Keratinocyte (primary cell): ENCODE results near the gene SAG. TPM values are rescaled to one million over a fixed set of nuclear protein-coding genes. Genes with fewer than 3 reads are reported as not detected.

Experiments
- DNase-seq: peaks from one replicate; pipeline ENCODE4 v3.0.0-alpha.2; 2011; ENCODE audit warnings: low read depth, missing footprints, low spot score
- FAIRE-seq: peaks from 2 replicates; lab custom pipeline; 2011; peaks lifted over from hg19 to GRCh38; lab: Jason Lieb, UNC
- H2AFZ ChIP-seq: 2 replicates; pipeline ENCODE4 v1.6.0; 2012; ENCODE audit warnings: low read length, control low read depth, inconsistent platforms; ENCODE audit not compliant: control insufficient read depth
- H3K27ac ChIP-seq: 2 replicates; pipeline ENCODE4 v1.5.1; 2011; ENCODE audit warnings: low read length; ENCODE audit not compliant: control insufficient read depth, insufficient read depth
- H3K27me3 ChIP-seq: 3 replicates; pipeline ENCODE4 v1.6.0; 2011; ENCODE audit warnings: low read length; ENCODE audit not compliant: control insufficient read depth, insufficient read depth; ENCODE audit errors: extremely low read depth
- H3K36me3 ChIP-seq, 2 experiments: 2 replicates in 1 of 2; 3 replicates in 1 of 2; pipeline ENCODE4 v1.5.1; 2011; ENCODE audit warnings: low read length in 2 of 2, mild to moderate bottlenecking in 1 of 2; ENCODE audit not compliant: control insufficient read depth in 2 of 2, insufficient read depth in 2 of 2; ENCODE audit errors: extremely low read depth in 1 of 2
- H3K4me1 ChIP-seq: 3 replicates; pipeline ENCODE4 v1.5.1; 2011; ENCODE audit warnings: low read length; ENCODE audit not compliant: control insufficient read depth, insufficient read depth; ENCODE audit errors: extremely low read depth
- H3K4me2 ChIP-seq: 3 replicates; pipeline ENCODE4 v1.6.0; 2011; ENCODE audit warnings: low read depth, low read length; ENCODE audit not compliant: control insufficient read depth, insufficient read depth; ENCODE audit errors: extremely low read depth
- H3K4me3 ChIP-seq, 3 experiments: fragments of 200-600 bp in 1 of 3; sonication (generic) in 1 of 3; 2 replicates in 2 of 3; 3 replicates in 1 of 3; pipeline ENCODE4 v1.5.1; 2011 to 2016; ENCODE audit warnings: low read length in 3 of 3, mild to moderate bottlenecking in 3 of 3, control low read depth in 2 of 3, inconsistent platforms in 1 of 3, low read depth in 1 of 3, mixed read lengths in 1 of 3, mixed run types in 1 of 3, moderate library complexity in 1 of 3; ENCODE audit not compliant: control insufficient read depth in 2 of 3, insufficient read depth in 2 of 3; ENCODE audit errors: extremely low read depth in 1 of 3
- H3K79me2 ChIP-seq: 2 replicates; pipeline ENCODE4 v1.6.0; 2012; ENCODE audit warnings: low read length; ENCODE audit not compliant: control insufficient read depth, insufficient read depth
- H3K9ac ChIP-seq: 3 replicates; pipeline ENCODE4 v1.6.0; 2011; ENCODE audit warnings: low read length; ENCODE audit not compliant: control insufficient read depth, insufficient read depth; ENCODE audit errors: extremely low read depth
- H3K9me1 ChIP-seq: 3 replicates; pipeline ENCODE4 v1.6.0; 2011; ENCODE audit warnings: low read length; ENCODE audit not compliant: control insufficient read depth, insufficient read depth; ENCODE audit errors: extremely low read depth
- H3K9me3 ChIP-seq: 2 replicates; pipeline ENCODE4 v1.5.1; 2012; ENCODE audit warnings: low read depth, low read length; ENCODE audit not compliant: control insufficient read depth
- H4K20me1 ChIP-seq: 3 replicates; pipeline ENCODE4 v1.6.0; 2011; ENCODE audit warnings: low read length; ENCODE audit not compliant: control insufficient read depth, insufficient read depth; ENCODE audit errors: extremely low read depth
- CTCF ChIP-seq, 3 experiments: IDR thresholded peaks in 1 of 3; conservative IDR thresholded peaks in 1 of 3; optimal IDR thresholded peaks in 1 of 3; 2 replicates in 2 of 3; 3 replicates in 1 of 3; pipeline versions ENCODE3 to v1.5.1; 2011; ENCODE audit warnings: low read length in 3 of 3, mild to moderate bottlenecking in 3 of 3, moderate library complexity in 2 of 3, control low read depth in 1 of 3, inconsistent platforms in 1 of 3; ENCODE audit not compliant: insufficient read depth in 2 of 3; ENCODE audit errors: extremely low read depth in 1 of 3
- EZH2 ChIP-seq: IDR thresholded peaks from one replicate; pipeline ENCODE4 v1.6.1; 2012; ENCODE audit warnings: inconsistent platforms, mild to moderate bottlenecking, low read length, moderate library complexity
- dilution Hi-C: fragments of 300-500 bp; cut with MboI; formaldehyde crosslinking; loops from one replicate; pipeline ENCODE4 v1.7.0; 2020; ENCODE audit warnings: low sequenced_read_pairs; ENCODE audit not compliant: extremely low pct_ligation_motif_present
- polyA plus RNA-seq, 5 experiments: library from polyadenylated mRNA; depleted of rRNA in 3 of 5; stranded (reverse) in 3 of 5; stranded (forward) in 1 of 5; unstranded in 1 of 5; fragments of >200 nt; gene quantifications; 1 replicate in 1 of 5; 2 replicates in 3 of 5; 3 replicates in 1 of 5; pipeline versions ENCODE4 v1.2.1 to v1.2.3, GENCODE V29; 2011 to 2012; ENCODE audit warnings: missing spikeins in 2 of 5, low read depth in 1 of 5, low replicate concordance in 1 of 5

SAG gene
- polyA plus RNA-seq, 1 donor (not counting 4 experiments of a cell fraction or from before 2014, with no cell fraction given) = not detected

DNA sequence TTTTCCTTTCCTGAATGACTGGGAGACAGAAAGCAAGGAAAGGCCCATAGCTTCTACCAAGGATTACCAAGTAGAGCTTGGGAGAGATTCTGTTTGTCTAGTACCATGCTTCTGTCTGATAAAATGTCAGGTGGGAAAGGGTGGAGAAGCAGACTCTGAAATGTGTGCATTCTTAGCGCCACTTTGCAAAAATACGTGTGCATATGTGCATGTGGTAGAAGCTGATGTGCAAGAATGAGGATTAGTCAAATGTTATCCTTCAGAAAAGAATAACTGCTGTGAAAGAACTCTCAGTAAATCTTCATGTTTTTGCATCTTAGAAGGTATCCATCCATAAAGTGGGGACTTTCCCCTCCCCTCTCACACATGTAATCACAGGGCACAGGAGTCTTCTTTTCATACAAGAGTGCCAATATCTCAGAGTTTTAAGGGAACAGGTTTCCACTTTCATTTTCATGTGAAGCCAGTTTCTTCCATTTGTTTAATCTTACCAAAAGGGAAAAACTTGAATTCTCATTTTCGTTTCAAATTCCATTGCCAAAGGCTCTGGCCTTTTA is 31.3 kb downstream of the SAG start:
- no peak overlapping the region for H3K27ac ChIP-seq
- DNase-seq (no peak), FAIRE-seq (no peak)
- dilution Hi-C loops = no loop called here
- peaks cover 18% of the 10 kb centered on the region for H3K27me3 ChIP-seq
- H3K79me2 ChIP-seq = no peaks in the 10 kb centered on the region
- no peak for TF ChIP-seq CTCF (optimal IDR thresholded peaks at IDR 0.05 in 1 of 3, IDR thresholded peaks at IDR 0.05 in 1 of 3, conservative IDR thresholded peaks at IDR 0.05 in 1 of 3; ENCODE audit: extremely low read depth in 1 of 3, insufficient read depth in 2 of 3, low read length in 3 of 3)
- TF ChIP-seq EZH2 = no peak
- H3K4me2 ChIP-seq = no peak overlapping the region
- H3K4me3 ChIP-seq = no peak overlapping the region
- no peak overlapping the region for H3K9ac ChIP-seq
- no peaks in the 10 kb centered on the region for H4K20me1 ChIP-seq
- H3K9me3 ChIP-seq = no peaks in the 10 kb centered on the region
- no peaks in the 10 kb centered on the region for H3K4me1 ChIP-seq
- H2AFZ ChIP-seq = no peak overlapping the region
- no peaks in the 10 kb centered on the region for H3K9me1 ChIP-seq
- H3K36me3 ChIP-seq = no peaks in the 10 kb centered on the region

- Histone ChIP-seq H3K9me1 (no peaks in the 10 kb centered on the region), H2AFZ (no peak overlapping the region), H4K20me1 (no peaks in the 10 kb centered on the region), H3K4me1 (no peaks in the 10 kb centered on the region), H3K36me3 (no peaks in the 10 kb centered on the region), H3K4me3 (no peak overlapping the region), H3K27me3 (peaks cover 12% of the 10 kb centered on the region), H3K9ac (no peak overlapping the region), H3K9me3 (no peaks in the 10 kb centered on the region), H3K27ac (no peak overlapping the region), H3K79me2 (no peaks in the 10 kb centered on the region), H3K4me2 (no peak overlapping the region)
- TF ChIP-seq EZH2 = no peak
- TF ChIP-seq CTCF (optimal IDR thresholded peaks at IDR 0.05 in 1 of 3, IDR thresholded peaks at IDR 0.05 in 1 of 3, conservative IDR thresholded peaks at IDR 0.05 in 1 of 3; ENCODE audit: extremely low read depth in 1 of 3, insufficient read depth in 2 of 3, low read length in 3 of 3) = no peak
- DNase-seq (no peak), FAIRE-seq (no peak)
- dilution Hi-C loops = no loop called here
Measured at GRCh38 chr2:233339427-233339826, 31.8 kb downstream of the SAG start.
